Prostate gland (tissue), 2 donors: ENCODE measurements around the gene ANKRD45.

Experiments used
- POLR2A ChIP-seq: fragments of 450-650 bp; IDR thresholded peaks from one replicate; pipeline ENCODE4 v1.6.1; 2016; ENCODE audit warnings: antibody characterized with exemption, mild to moderate bottlenecking
- POLR2AphosphoS5 ChIP-seq: sonication (generic); formaldehyde crosslinking; IDR thresholded peaks from one replicate; pipeline ENCODE4 v1.6.1; 2017; ENCODE audit warnings: antibody characterized with exemption
- TF ChIP-seq, protein P1 (sequence below), 4 experiments: fragments of 200-600 bp in 2 of 4; fragments of 450-650 bp in 2 of 4; sonication (generic) in 2 of 4; IDR thresholded peaks; 1 replicate in 3 of 4; 2 replicates in 1 of 4; pipeline ENCODE4 v1.5.1; 2016 to 2019; ENCODE audit warnings: antibody characterized with exemption in 4 of 4, mild to moderate bottlenecking in 2 of 4, moderate library complexity in 2 of 4

DNA sequence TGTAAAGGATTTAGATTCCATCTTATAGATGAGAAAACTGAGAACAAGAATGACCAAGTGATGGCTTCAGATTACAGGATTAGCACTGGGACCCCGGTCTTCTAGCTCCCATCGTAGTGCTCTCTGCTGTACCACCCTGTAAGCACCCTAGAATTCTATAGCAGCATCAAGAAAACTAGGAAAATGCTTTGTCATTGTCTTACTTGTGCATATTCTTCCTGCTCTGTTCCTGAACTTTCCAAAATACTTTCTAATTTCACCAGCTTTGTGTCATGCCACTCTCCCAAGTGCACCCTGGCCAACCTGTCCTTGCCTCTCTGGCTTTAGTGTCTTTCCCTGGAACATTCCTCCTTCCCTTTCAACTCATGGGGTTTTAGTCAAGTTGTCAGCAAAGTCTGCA lies 39.1 kb upstream of the ANKRD45 start:
- TF ChIP-seq, protein P1, sequence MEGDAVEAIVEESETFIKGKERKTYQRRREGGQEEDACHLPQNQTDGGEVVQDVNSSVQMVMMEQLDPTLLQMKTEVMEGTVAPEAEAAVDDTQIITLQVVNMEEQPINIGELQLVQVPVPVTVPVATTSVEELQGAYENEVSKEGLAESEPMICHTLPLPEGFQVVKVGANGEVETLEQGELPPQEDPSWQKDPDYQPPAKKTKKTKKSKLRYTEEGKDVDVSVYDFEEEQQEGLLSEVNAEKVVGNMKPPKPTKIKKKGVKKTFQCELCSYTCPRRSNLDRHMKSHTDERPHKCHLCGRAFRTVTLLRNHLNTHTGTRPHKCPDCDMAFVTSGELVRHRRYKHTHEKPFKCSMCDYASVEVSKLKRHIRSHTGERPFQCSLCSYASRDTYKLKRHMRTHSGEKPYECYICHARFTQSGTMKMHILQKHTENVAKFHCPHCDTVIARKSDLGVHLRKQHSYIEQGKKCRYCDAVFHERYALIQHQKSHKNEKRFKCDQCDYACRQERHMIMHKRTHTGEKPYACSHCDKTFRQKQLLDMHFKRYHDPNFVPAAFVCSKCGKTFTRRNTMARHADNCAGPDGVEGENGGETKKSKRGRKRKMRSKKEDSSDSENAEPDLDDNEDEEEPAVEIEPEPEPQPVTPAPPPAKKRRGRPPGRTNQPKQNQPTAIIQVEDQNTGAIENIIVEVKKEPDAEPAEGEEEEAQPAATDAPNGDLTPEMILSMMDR (IDR thresholded peaks at IDR 0.05): no peak
- TF ChIP-seq POLR2A: no peak
- no peak for TF ChIP-seq POLR2AphosphoS5
